SK-N-SH treated with all-trans-retinoic acid at 6 μM for 48 hours (cell line): ENCODE measurements around the gene SELENOT.

Source experiments
- ARNTL ChIP-seq: fragments of 450-650 bp; formaldehyde crosslinking; IDR thresholded peaks from 2 replicates; pipeline ENCODE4 v1.5.0; 2020; ENCODE audit warnings: low read depth, mild to moderate bottlenecking, moderate library complexity, borderline replicate concordance
- CSRNP3 ChIP-seq: fragments of 250-450 bp; sonication (Bioruptor Pico); IDR thresholded peaks from 2 replicates; pipeline ENCODE4 v1.5.1; 2021; ENCODE audit warnings: mild to moderate bottlenecking, moderate library complexity
- GLIS3 ChIP-seq: fragments of 250-450 bp; sonication (Bioruptor Pico); IDR thresholded peaks from 2 replicates; pipeline ENCODE4 v1.5.0; 2020; ENCODE audit warnings: mild to moderate bottlenecking, moderate library complexity
- PPARA ChIP-seq: fragments of 250-450 bp; sonication (Bioruptor Pico); IDR thresholded peaks from 2 replicates; pipeline ENCODE4 v1.5.0; 2020; ENCODE audit warnings: mild to moderate bottlenecking, borderline replicate concordance
- RARB ChIP-seq: fragments of 250-450 bp; sonication (Bioruptor Pico); IDR thresholded peaks from 2 replicates; pipeline ENCODE4 v1.8.0; 2021; ENCODE audit warnings: mild to moderate bottlenecking, moderate library complexity
- TCF4 ChIP-seq: fragments of 250-450 bp; sonication (Bioruptor Pico); IDR thresholded peaks from 2 replicates; pipeline ENCODE4 v1.8.0; 2021; ENCODE audit warnings: mild to moderate bottlenecking, moderate library complexity, borderline replicate concordance
- ZC3H10 ChIP-seq: fragments of 250-450 bp; sonication (Bioruptor Pico); IDR thresholded peaks from 2 replicates; pipeline ENCODE4 v1.5.1; 2021; ENCODE audit warnings: mild to moderate bottlenecking, moderate library complexity
- ZFP30 ChIP-seq: fragments of 450-650 bp; formaldehyde crosslinking; IDR thresholded peaks from 2 replicates; pipeline ENCODE4 v1.5.0; 2022; ENCODE audit warnings: mild to moderate bottlenecking, moderate library complexity
- ZNF70 ChIP-seq: fragments of 450-650 bp; formaldehyde crosslinking; IDR thresholded peaks from 2 replicates; pipeline ENCODE4 v1.5.0; 2020; ENCODE audit warnings: mild to moderate bottlenecking, moderate library complexity
- TF ChIP-seq, protein P1 (sequence below): fragments of 250-450 bp; sonication (Bioruptor Pico); IDR thresholded peaks from 2 replicates; pipeline ENCODE4 v1.5.0; 2020; ENCODE audit warnings: mild to moderate bottlenecking, moderate library complexity

DNA sequence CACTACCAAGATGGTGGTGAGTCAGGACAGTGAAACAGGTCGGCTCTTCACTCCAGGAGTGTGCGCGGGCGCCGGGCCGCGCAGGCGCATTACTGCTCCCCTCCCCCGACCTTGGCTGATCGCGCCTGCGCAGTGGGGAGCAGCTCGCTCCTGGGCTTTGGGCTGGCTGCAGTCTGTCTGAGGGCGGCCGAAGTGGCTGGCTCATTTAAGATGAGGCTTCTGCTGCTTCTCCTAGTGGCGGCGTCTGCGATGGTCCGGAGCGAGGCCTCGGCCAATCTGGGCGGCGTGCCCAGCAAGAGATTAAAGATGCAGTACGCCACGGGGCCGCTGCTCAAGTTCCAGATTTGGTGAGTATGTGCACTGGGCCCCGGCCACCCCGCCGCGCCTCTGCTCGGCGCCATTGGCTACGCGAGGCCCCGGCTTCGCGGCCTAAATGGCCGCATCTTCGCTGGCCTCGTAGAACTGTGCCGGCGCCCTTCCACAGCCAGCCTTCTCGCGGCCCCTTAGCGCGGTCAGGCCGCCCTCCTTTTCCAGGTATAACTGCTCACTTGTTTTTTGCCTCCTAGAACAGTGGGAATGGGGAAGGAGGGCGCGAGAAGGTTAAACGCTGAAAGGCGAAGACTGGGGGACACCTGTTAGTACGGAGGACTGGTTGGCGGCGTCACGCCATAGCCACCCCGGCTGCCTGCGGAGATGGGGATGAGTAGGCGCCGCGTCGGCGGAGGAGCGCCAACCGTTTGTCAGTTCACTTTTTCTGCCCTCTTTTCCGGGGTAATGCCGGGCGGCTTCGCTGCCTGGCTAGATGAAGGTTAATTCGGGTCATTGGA is at the start of gene SELENOT:
- TF ChIP-seq ZFP30 (CRISPR knock-in tag) (no peak), TCF4 (CRISPR knock-in tag) (no peak), PPARA (no peak), ZNF70 (no peak), CSRNP3 (no peak), GLIS3 (CRISPR knock-in tag) (0 out of 2 replicates have a peak, but pooled peaks have one; percentile 55), ZC3H10 (no peak), ARNTL (CRISPR knock-in tag) (no peak), RARB (0 out of 2 replicates have a peak, but pooled peaks have one; percentile 13)
- TF ChIP-seq, protein P1, sequence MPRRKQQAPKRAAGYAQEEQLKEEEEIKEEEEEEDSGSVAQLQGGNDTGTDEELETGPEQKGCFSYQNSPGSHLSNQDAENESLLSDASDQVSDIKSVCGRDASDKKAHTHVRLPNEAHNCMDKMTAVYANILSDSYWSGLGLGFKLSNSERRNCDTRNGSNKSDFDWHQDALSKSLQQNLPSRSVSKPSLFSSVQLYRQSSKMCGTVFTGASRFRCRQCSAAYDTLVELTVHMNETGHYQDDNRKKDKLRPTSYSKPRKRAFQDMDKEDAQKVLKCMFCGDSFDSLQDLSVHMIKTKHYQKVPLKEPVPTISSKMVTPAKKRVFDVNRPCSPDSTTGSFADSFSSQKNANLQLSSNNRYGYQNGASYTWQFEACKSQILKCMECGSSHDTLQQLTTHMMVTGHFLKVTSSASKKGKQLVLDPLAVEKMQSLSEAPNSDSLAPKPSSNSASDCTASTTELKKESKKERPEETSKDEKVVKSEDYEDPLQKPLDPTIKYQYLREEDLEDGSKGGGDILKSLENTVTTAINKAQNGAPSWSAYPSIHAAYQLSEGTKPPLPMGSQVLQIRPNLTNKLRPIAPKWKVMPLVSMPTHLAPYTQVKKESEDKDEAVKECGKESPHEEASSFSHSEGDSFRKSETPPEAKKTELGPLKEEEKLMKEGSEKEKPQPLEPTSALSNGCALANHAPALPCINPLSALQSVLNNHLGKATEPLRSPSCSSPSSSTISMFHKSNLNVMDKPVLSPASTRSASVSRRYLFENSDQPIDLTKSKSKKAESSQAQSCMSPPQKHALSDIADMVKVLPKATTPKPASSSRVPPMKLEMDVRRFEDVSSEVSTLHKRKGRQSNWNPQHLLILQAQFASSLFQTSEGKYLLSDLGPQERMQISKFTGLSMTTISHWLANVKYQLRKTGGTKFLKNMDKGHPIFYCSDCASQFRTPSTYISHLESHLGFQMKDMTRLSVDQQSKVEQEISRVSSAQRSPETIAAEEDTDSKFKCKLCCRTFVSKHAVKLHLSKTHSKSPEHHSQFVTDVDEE (CRISPR knock-in tag) = no peak
